WI38 (cell line): ENCODE measurements around the gene METTL25B.
A peak's percentile ranks its signal among the peaks of the same experiment; 100 is the strongest.

ENCODE experiments used
- H3K4me3 ChIP-seq: 2 replicates; pipeline ENCODE4 v1.5.1; 2011; ENCODE audit warnings: low read depth, mild to moderate bottlenecking, control low read depth, low read length
- TF ChIP-seq, protein P1 (sequence below): IDR thresholded peaks from 2 replicates; pipeline ENCODE4 v1.5.1; 2012; ENCODE audit warnings: low read depth, mild to moderate bottlenecking, control low read depth, low read length

METTL25B gene

GRCh38 chr1:156741481-156741983 is 13.3 kb downstream of the METTL25B start:
- peak overlapping the region; percentile 13 for H3K4me3 ChIP-seq
- TF ChIP-seq, protein P1, sequence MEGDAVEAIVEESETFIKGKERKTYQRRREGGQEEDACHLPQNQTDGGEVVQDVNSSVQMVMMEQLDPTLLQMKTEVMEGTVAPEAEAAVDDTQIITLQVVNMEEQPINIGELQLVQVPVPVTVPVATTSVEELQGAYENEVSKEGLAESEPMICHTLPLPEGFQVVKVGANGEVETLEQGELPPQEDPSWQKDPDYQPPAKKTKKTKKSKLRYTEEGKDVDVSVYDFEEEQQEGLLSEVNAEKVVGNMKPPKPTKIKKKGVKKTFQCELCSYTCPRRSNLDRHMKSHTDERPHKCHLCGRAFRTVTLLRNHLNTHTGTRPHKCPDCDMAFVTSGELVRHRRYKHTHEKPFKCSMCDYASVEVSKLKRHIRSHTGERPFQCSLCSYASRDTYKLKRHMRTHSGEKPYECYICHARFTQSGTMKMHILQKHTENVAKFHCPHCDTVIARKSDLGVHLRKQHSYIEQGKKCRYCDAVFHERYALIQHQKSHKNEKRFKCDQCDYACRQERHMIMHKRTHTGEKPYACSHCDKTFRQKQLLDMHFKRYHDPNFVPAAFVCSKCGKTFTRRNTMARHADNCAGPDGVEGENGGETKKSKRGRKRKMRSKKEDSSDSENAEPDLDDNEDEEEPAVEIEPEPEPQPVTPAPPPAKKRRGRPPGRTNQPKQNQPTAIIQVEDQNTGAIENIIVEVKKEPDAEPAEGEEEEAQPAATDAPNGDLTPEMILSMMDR, result no peak

DNA sequence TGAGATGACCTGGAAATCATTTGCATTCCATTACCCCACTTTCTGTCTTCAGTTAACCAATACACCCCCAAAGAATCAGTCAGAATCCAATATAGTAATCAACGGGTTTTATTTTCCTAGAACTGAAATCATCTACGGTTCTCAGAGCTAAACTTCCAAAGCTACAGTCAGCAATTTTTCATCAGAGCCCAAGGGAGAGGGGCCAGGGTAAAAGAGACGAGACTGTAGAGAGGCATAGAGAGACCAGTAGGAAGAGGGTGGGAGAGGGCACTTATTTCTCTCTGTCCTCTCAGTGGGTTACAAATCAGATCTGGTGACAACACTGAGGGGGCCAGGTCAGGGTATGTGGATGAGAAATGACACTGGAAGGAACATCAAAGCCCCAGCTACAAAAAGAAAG is 13.7 kb downstream of the METTL25B start:
- TF ChIP-seq, protein P1, result no peak
- H3K4me3 ChIP-seq, result no peak overlapping the region

DNA sequence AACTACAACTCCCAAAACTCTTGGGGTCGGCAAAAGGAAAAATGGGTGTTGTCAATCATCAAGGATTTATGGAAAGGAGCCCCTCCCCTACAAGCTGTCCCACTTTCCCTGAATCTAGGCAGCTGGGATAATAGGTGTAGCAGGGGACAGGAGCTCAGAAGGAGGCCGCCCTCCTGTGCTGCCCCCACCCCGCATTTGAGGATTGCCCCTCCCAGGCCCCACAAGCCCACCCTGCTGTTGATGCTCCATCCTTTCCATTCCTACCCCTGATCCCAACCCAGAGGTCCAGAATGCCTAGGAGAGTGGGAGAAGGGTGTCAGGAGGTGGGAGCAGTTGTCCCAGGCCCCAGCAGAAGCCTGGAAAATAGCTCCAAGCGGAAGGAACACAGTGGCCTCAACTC is 14.5 kb downstream of the METTL25B start:
- H3K4me3 ChIP-seq, result no peak overlapping the region
- TF ChIP-seq, protein P1, result no peak

- TF ChIP-seq, protein P1, result no peak
- no peak overlapping the region for H3K4me3 ChIP-seq
These were observed 15.4 kb downstream of the METTL25B start for GRCh38 chr1:156743367-156744302.

DNA sequence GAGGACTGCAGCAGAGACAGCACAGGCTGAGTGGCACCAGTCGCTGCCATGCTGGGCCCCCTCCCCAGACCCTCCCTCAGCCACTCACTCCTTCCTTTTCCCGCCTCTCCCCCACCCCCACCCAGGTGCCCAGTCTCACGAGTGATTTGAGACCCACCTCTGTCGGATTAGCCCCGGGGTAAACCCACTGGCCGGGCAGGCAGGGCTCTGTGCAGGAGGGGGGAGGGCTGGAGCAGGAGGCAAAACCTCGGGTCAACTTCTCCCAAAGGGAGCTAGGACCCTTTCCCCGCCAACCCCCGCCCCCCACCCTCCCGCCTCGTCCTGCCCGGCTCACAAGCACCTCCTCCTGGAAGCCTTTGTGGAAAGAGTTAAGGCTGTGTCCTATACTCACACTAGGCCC is 16.1 kb downstream of the METTL25B start:
- no peak overlapping the region for H3K4me3 ChIP-seq
- TF ChIP-seq, protein P1, result no peak

GRCh38 chr1:156744786-156745419 is 16.6 kb downstream of the METTL25B start:
- TF ChIP-seq, protein P1, result no peak
- H3K4me3 ChIP-seq, result no peak overlapping the region

GRCh38 chr1:156745881-156746280 is 17.6 kb downstream of the METTL25B start:
- H3K4me3 ChIP-seq, result peak overlapping the region; percentile 63
- TF ChIP-seq, protein P1, result no peak
